Mesenchymal stem cell (in vitro differentiated cells and primary cell): ENCODE results near the gene STAB2.
A peak's percentile ranks its signal among the peaks of the same experiment; 100 is the strongest.
"Not testable (repeated sequence)": the region's sequence is repeated elsewhere in the genome, so short reads cannot be mapped to it uniquely, and the experiment has no call there.

Source experiments
- DNase-seq: peaks from one replicate; pipeline ENCODE4 v3.0.0-alpha.2; 2013
- H2AFZ ChIP-seq: one replicate; pipeline ENCODE4 v1.6.1; 2013; ENCODE audit warnings: low read depth, mild to moderate bottlenecking, control low read depth, inconsistent platforms, low read length, moderate library complexity
- H2AK5ac ChIP-seq: 2 replicates; pipeline ENCODE4 v1.6.1; 2013; ENCODE audit warnings: low read length, moderate library complexity, mild to moderate bottlenecking, inconsistent platforms; ENCODE audit not compliant: severe bottlenecking
- H2BK120ac ChIP-seq: one replicate; pipeline ENCODE4 v1.6.1; 2013; ENCODE audit warnings: low read depth, mild to moderate bottlenecking, inconsistent platforms, low read length, moderate library complexity
- H2BK12ac ChIP-seq, 2 experiments: one replicate each; pipeline ENCODE4 v1.6.1; 2013; ENCODE audit warnings: inconsistent platforms in 2 of 2, low read length in 2 of 2, mild to moderate bottlenecking in 2 of 2, moderate library complexity in 2 of 2, control low read depth in 1 of 2
- H2BK15ac ChIP-seq: one replicate; pipeline ENCODE4 v1.6.1; 2013; ENCODE audit warnings: mild to moderate bottlenecking, low read depth, inconsistent platforms; ENCODE audit not compliant: poor library complexity, severe bottlenecking
- H2BK5ac ChIP-seq: 2 replicates; pipeline ENCODE4 v1.6.1; 2013; ENCODE audit warnings: low read depth, mild to moderate bottlenecking, low read length, control low read depth, inconsistent platforms; ENCODE audit not compliant: poor library complexity, severe bottlenecking
- H3K14ac ChIP-seq, 2 experiments: one replicate each; pipeline ENCODE4 v1.6.1; 2013; ENCODE audit warnings: inconsistent platforms in 2 of 2, low read length in 2 of 2, control low read depth in 1 of 2, mild to moderate bottlenecking in 1 of 2, moderate library complexity in 1 of 2
- H3K18ac ChIP-seq, 2 experiments: one replicate each; pipeline ENCODE4 v1.6.1; 2013; ENCODE audit warnings: inconsistent platforms in 2 of 2, low read length in 2 of 2, control low read depth in 1 of 2, low read depth in 1 of 2, mild to moderate bottlenecking in 1 of 2
- H3K23ac ChIP-seq, 2 experiments: one replicate each; pipeline ENCODE4 v1.6.1; 2013; ENCODE audit warnings: inconsistent platforms in 2 of 2, low read length in 2 of 2, mild to moderate bottlenecking in 2 of 2, moderate library complexity in 2 of 2, control low read depth in 1 of 2
- H3K27ac ChIP-seq: 2 replicates; pipeline ENCODE4 v1.5.1; 2013; ENCODE audit warnings: mild to moderate bottlenecking, moderate library complexity, low read length, control low read depth, inconsistent platforms; ENCODE audit not compliant: poor library complexity, severe bottlenecking
- H3K27me3 ChIP-seq, 2 experiments: 2 replicates each; pipeline versions ENCODE4 v1.6.1 to v1.7.0; 2013; ENCODE audit warnings: low read length in 2 of 2, mild to moderate bottlenecking in 2 of 2, moderate library complexity in 2 of 2, control low read depth in 1 of 2, inconsistent platforms in 1 of 2; ENCODE audit not compliant: control insufficient read depth in 1 of 2, insufficient read depth in 1 of 2
- H3K36me3 ChIP-seq, 2 experiments: 2 replicates each; pipeline versions ENCODE4 v1.6.1 to v1.7.0; 2013; ENCODE audit warnings: low read length in 2 of 2, control low read depth in 1 of 2, inconsistent platforms in 1 of 2, low read depth in 1 of 2, mild to moderate bottlenecking in 1 of 2; ENCODE audit not compliant: insufficient read depth in 2 of 2, control insufficient read depth in 1 of 2
- H3K4ac ChIP-seq, 2 experiments: one replicate each; pipeline ENCODE4 v1.6.1; 2013; ENCODE audit warnings: inconsistent platforms in 2 of 2, low read length in 2 of 2, mild to moderate bottlenecking in 2 of 2, moderate library complexity in 2 of 2, control low read depth in 1 of 2, low read depth in 1 of 2
- H3K4me1 ChIP-seq: 2 replicates; pipeline ENCODE4 v1.6.1; 2013; ENCODE audit warnings: low read depth, low read length, control low read depth; ENCODE audit not compliant: control insufficient read depth, insufficient read depth
- H3K4me2 ChIP-seq: 2 replicates; pipeline ENCODE4 v1.6.1; 2013; ENCODE audit warnings: low read length, mild to moderate bottlenecking, inconsistent platforms; ENCODE audit not compliant: poor library complexity, severe bottlenecking
- H3K4me3 ChIP-seq, 2 experiments: 2 replicates each; pipeline versions ENCODE4 v1.5.1 to v1.7.0; 2013; ENCODE audit warnings: low read length in 2 of 2, mild to moderate bottlenecking in 2 of 2, control low read depth in 1 of 2, low read depth in 1 of 2; ENCODE audit not compliant: insufficient read depth in 1 of 2
- H3K79me1 ChIP-seq: replicated peaks from 2 replicates; pipeline ENCODE4 v1.6.1; 2013; ENCODE audit warnings: mild to moderate bottlenecking, control low read depth, low read length, inconsistent platforms; ENCODE audit not compliant: poor library complexity, severe bottlenecking
- H3K9ac ChIP-seq: 2 replicates; pipeline ENCODE4 v1.7.0; 2013; ENCODE audit warnings: mild to moderate bottlenecking, low read length, moderate library complexity
- H3K9me3 ChIP-seq: 2 replicates; pipeline ENCODE4 v1.7.0; 2013; ENCODE audit warnings: mild to moderate bottlenecking, low read length; ENCODE audit not compliant: control insufficient read depth
- H4K8ac ChIP-seq: one replicate; pipeline ENCODE4 v1.6.1; 2013; ENCODE audit warnings: inconsistent platforms, mild to moderate bottlenecking, low read length, moderate library complexity
- H4K91ac ChIP-seq: one replicate; pipeline ENCODE4 v1.6.1; 2013; ENCODE audit warnings: mild to moderate bottlenecking, low read length, inconsistent platforms
- WGBS: methylation state at CpG from one replicate; pipeline ENCODE4 v1.1.7; 2013; ENCODE audit warnings: mixed read lengths; 5-methylcytosine and 5-hydroxymethylcytosine counted together

Gene STAB2

GRCh38 chr12:103653568-103654173 lies 66.6 kb downstream of the STAB2 start:
- H3K4me2 ChIP-seq, H3K4ac ChIP-seq, H2BK15ac ChIP-seq, H3K23ac ChIP-seq, H2BK120ac ChIP-seq, H2AK5ac ChIP-seq, H3K9ac ChIP-seq, DNase-seq, H3K9me3 ChIP-seq, H4K91ac ChIP-seq, H3K79me1 ChIP-seq, H4K8ac ChIP-seq, H2AFZ ChIP-seq, H3K14ac ChIP-seq, H3K4me1 ChIP-seq, H2BK12ac ChIP-seq, H3K27ac ChIP-seq, H2BK5ac ChIP-seq, H3K18ac ChIP-seq, H3K4me3 ChIP-seq, H3K36me3 ChIP-seq: not testable (repeated sequence)
- 67% methylated on average over 3 of the region's 3 CpGs for WGBS
- H3K27me3 ChIP-seq, result peaks cover 8 to 23% of the 10 kb centered on the region in 2 experiments

GRCh38 chr12:103654816-103655215 lies 67.7 kb downstream of the STAB2 start:
- Histone ChIP-seq H4K91ac (no peak overlapping the region), H2BK120ac (no peak overlapping the region), H3K4me1 (no peaks in the 10 kb centered on the region), H3K27me3 (peaks cover 19 to 25% of the 10 kb centered on the region in 2 experiments), H2AK5ac (no peak overlapping the region), H2BK12ac (no peak overlapping the region), H4K8ac (no peak overlapping the region), H3K4ac (no peak overlapping the region), H3K23ac (no peak overlapping the region), H3K79me1 (no peaks in the 10 kb centered on the region), H3K9ac (no peak overlapping the region), H3K27ac (no peak overlapping the region), H3K18ac (no peak overlapping the region), H3K9me3 (no peaks in the 10 kb centered on the region), H3K14ac (no peak overlapping the region), H3K4me2 (no peak overlapping the region), H2AFZ (no peak overlapping the region), H3K4me3 (no peak overlapping the region), H2BK5ac (no peak overlapping the region), H2BK15ac (no peak overlapping the region), H3K36me3 (no peaks in the 10 kb centered on the region)
- WGBS, result 80% methylated on average over 2 of the region's 3 CpGs
- no peak for DNase-seq

- Histone ChIP-seq H2AK5ac (no peak overlapping the region), H3K27ac (no peak overlapping the region), H3K79me1 (no peaks in the 10 kb centered on the region), H2AFZ (no peak overlapping the region), H3K9ac (no peak overlapping the region), H3K4me2 (no peak overlapping the region), H3K23ac (no peak overlapping the region), H3K4ac (no peak overlapping the region), H3K4me3 (no peak overlapping the region), H3K14ac (no peak overlapping the region), H2BK15ac (no peak overlapping the region), H3K27me3 (peaks cover 29 to 35% of the 10 kb centered on the region in 2 experiments), H4K8ac (no peak overlapping the region), H4K91ac (no peak overlapping the region), H3K9me3 (no peaks in the 10 kb centered on the region), H2BK120ac (no peak overlapping the region), H3K36me3 (no peaks in the 10 kb centered on the region), H2BK12ac (no peak overlapping the region), H3K18ac (no peak overlapping the region), H2BK5ac (no peak overlapping the region), H3K4me1 (no peaks in the 10 kb centered on the region)
- no peak for DNase-seq
- 100% methylated on average over 1 of the region's 1 CpG for WGBS
These were observed 69.2 kb downstream of the STAB2 start for GRCh38 chr12:103656291-103656690.

GRCh38 chr12:103657331-103657730 lies 70.3 kb downstream of the STAB2 start:
- Histone ChIP-seq H2BK12ac (no peak overlapping the region), H2BK5ac (no peak overlapping the region), H3K27me3 (peaks cover 29 to 33% of the 10 kb centered on the region in 2 experiments), H2BK15ac (no peak overlapping the region), H2AK5ac (no peak overlapping the region), H3K9me3 (no peaks in the 10 kb centered on the region), H3K36me3 (no peaks in the 10 kb centered on the region), H3K4ac (no peak overlapping the region), H3K4me3 (no peak overlapping the region), H4K91ac (no peak overlapping the region), H3K79me1 (no peaks in the 10 kb centered on the region), H2AFZ (no peak overlapping the region), H4K8ac (no peak overlapping the region), H3K27ac (no peak overlapping the region), H3K23ac (no peak overlapping the region), H2BK120ac (no peak overlapping the region), H3K4me2 (no peak overlapping the region), H3K18ac (no peak overlapping the region), H3K14ac (no peak overlapping the region), H3K9ac (no peak overlapping the region), H3K4me1 (no peaks in the 10 kb centered on the region)
- WGBS, result 35% methylated on average over 2 of the region's 2 CpGs
- DNase-seq, result peak; percentile 34
